MM.1S (cell line): ENCODE results near the gene ASTN1.

Experiments used
- EZH2 ChIP-seq: fragments of 300-600 bp; sonication (generic); optimal IDR thresholded peaks from 2 replicates; pipeline ENCODE3; 2017; ENCODE audit warnings: low read depth, mild to moderate bottlenecking, antibody characterized with exemption, low read length, mixed read lengths
- EZH2phosphoT487 ChIP-seq: fragments of 300-600 bp; sonication (generic); IDR thresholded peaks from 2 replicates; pipeline ENCODE4 v1.6.1; 2018; ENCODE audit warnings: antibody characterized with exemption, low read length
- TF ChIP-seq, protein P1 (sequence below): fragments of 300-600 bp; sonication (generic); IDR thresholded peaks from 2 replicates; pipeline ENCODE4 v1.5.1; 2016; ENCODE audit warnings: antibody characterized with exemption, low read length, mixed read lengths

DNA sequence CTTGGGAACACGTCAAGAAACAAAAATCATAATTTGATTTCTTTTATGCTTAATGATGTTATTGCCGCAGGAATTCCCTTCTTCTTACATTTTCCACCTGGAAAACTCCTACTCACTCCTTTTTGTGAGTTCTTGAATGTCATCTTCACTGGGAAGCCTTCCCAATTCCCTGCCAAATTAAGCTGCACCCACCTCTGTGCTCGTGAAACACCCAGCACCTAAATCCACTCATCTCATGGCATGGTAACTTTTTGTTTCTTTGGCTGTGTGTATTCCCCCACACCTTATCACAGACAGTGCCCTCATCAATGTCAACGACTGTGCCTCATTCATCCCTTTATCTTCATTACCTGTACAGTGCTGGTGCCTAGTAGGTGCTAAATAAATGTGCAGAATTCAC is 45.6 kb downstream of the ASTN1 start:
- TF ChIP-seq, protein P1, sequence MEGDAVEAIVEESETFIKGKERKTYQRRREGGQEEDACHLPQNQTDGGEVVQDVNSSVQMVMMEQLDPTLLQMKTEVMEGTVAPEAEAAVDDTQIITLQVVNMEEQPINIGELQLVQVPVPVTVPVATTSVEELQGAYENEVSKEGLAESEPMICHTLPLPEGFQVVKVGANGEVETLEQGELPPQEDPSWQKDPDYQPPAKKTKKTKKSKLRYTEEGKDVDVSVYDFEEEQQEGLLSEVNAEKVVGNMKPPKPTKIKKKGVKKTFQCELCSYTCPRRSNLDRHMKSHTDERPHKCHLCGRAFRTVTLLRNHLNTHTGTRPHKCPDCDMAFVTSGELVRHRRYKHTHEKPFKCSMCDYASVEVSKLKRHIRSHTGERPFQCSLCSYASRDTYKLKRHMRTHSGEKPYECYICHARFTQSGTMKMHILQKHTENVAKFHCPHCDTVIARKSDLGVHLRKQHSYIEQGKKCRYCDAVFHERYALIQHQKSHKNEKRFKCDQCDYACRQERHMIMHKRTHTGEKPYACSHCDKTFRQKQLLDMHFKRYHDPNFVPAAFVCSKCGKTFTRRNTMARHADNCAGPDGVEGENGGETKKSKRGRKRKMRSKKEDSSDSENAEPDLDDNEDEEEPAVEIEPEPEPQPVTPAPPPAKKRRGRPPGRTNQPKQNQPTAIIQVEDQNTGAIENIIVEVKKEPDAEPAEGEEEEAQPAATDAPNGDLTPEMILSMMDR, result no peak
- no peak for TF ChIP-seq EZH2
- TF ChIP-seq EZH2phosphoT487, result no peak
